HepG2 (cell line): ENCODE results near the gene SEMA3E. TPM values are rescaled to one million over a fixed set of nuclear protein-coding genes. Genes with fewer than 3 reads are reported as not detected.

Experiments
- ATAC-seq: fragments of 200-7000 bp; cut with Tn5 transposase; 3 replicates; pipeline ENCODE4 v1.9.1; 2020; ENCODE audit warnings: mild to moderate bottlenecking, moderate library complexity
- BruUV-seq: library from RNA; stranded (reverse); fragments of 400-500 nt; replicated peaks from 2 replicates; lab custom pipeline; 2021; lab: Mats Ljungman, UMichigan
- CTCF ChIA-PET: fragments of 300-600 bp; formaldehyde crosslinking; extraction: SDS; loops from one replicate; lab custom pipeline; 2021; ENCODE audit warnings: low total read pairs, inconsistent platforms, low intra/inter-chr PET ratio; lab: Yijun Ruan, JAX
- POLR2A ChIA-PET: fragments of 350-600 bp; sonication (Branson Sonifier 250); formaldehyde crosslinking; loops from one replicate; lab custom pipeline; 2020; ENCODE audit warnings: antibody characterized with exemption, inconsistent platforms; lab: Yijun Ruan, JAX
- DNase-seq: peaks from one replicate; pipeline ENCODE4 v3.0.0-alpha.2; 2015; ENCODE audit warnings: low spot score
- FAIRE-seq: peaks from 3 replicates; lab custom pipeline; 2011; peaks lifted over from hg19 to GRCh38; lab: Jason Lieb, UNC
- H2AFZ ChIP-seq: one replicate; pipeline ENCODE4 v1.6.1; 2011; ENCODE audit warnings: low read length, inconsistent platforms
- H3K27ac ChIP-seq: fragments of 300-600 bp; 3 replicates; pipeline ENCODE4 v1.8.0; 2011; ENCODE audit warnings: mixed run types, mild to moderate bottlenecking, mixed read lengths, low read length, inconsistent platforms; ENCODE audit not compliant: insufficient read depth; ENCODE audit errors: extremely low read length
- H3K27me3 ChIP-seq, 2 experiments: fragments of 200-600 bp in 1 of 2; 2 replicates in 1 of 2; 3 replicates in 1 of 2; pipeline versions ENCODE4 v1.6.0 to v1.8.0; 2011; ENCODE audit warnings: low read length in 2 of 2, mild to moderate bottlenecking in 2 of 2, moderate library complexity in 2 of 2, inconsistent platforms in 1 of 2; ENCODE audit not compliant: insufficient read depth in 2 of 2, control insufficient read depth in 1 of 2
- H3K36me3 ChIP-seq, 2 experiments: fragments of 200-600 bp in 1 of 2; replicated peaks in 1 of 2; 2 replicates in 1 of 2; 3 replicates in 1 of 2; pipeline versions ENCODE4 v1.5.1 to v1.8.0; 2011; ENCODE audit warnings: low read length in 2 of 2, inconsistent platforms in 1 of 2; ENCODE audit not compliant: insufficient read depth in 2 of 2, control insufficient read depth in 1 of 2
- H3K4me1 ChIP-seq: 2 replicates; pipeline ENCODE4 v1.5.1; 2012; ENCODE audit warnings: low read length, inconsistent platforms; ENCODE audit not compliant: insufficient read depth
- H3K4me2 ChIP-seq: 2 replicates; pipeline ENCODE4 v1.6.0; 2011; ENCODE audit warnings: low read depth, low read length, inconsistent platforms
- H3K4me3 ChIP-seq, 3 experiments: fragments of 200-600 bp in 1 of 3; sonication (generic), shearing (Covaris generic) in 1 of 3; replicated peaks in 1 of 3; 2 replicates each; pipeline ENCODE4 v1.5.1; 2011 to 2016; ENCODE audit warnings: low read length in 3 of 3, inconsistent platforms in 2 of 3, low read depth in 2 of 3, mild to moderate bottlenecking in 2 of 3, control low read depth in 1 of 3, mixed read lengths in 1 of 3; ENCODE audit not compliant: insufficient read depth in 1 of 3
- H3K79me2 ChIP-seq: one replicate; pipeline ENCODE4 v1.6.1; 2011; ENCODE audit warnings: low read length, inconsistent platforms; ENCODE audit not compliant: insufficient read depth
- H3K9ac ChIP-seq: 2 replicates; pipeline ENCODE4 v1.6.0; 2011; ENCODE audit warnings: mild to moderate bottlenecking, low read depth, low read length, inconsistent platforms; ENCODE audit not compliant: insufficient read depth
- H3K9me3 ChIP-seq: 2 replicates; pipeline ENCODE4 v1.5.1; 2012; ENCODE audit warnings: mild to moderate bottlenecking, low read length
- H4K20me1 ChIP-seq: 2 replicates; pipeline ENCODE4 v1.6.0; 2011; ENCODE audit warnings: inconsistent platforms, mild to moderate bottlenecking, low read length, moderate library complexity; ENCODE audit not compliant: insufficient read depth
- FOSL1 ChIP-seq: sonication (generic); formaldehyde crosslinking; IDR thresholded peaks from 2 replicates; pipeline ENCODE4 v1.9.0; 2021; ENCODE audit warnings: missing genetic modification reagents, borderline replicate concordance
- GFI1 ChIP-seq: sonication (generic); formaldehyde crosslinking; IDR thresholded peaks from 2 replicates; pipeline ENCODE4 v1.5.0; 2020; ENCODE audit warnings: missing genetic modification reagents, mild to moderate bottlenecking, borderline replicate concordance
- HMG20B ChIP-seq: conservative IDR thresholded peaks from 2 replicates; pipeline ENCODE4 v1.6.1; 2016; ENCODE audit warnings: missing genetic modification reagents, missing compliant biosample characterization
- MBNL3 ChIP-seq: fragments of 250-450 bp; sonication (Bioruptor Pico); conservative IDR thresholded peaks from 2 replicates; pipeline ENCODE4 v1.8.0; 2022; ENCODE audit warnings: mild to moderate bottlenecking, inconsistent platforms
- MED1 ChIP-seq: sonication (generic); formaldehyde crosslinking; IDR thresholded peaks from 2 replicates; pipeline ENCODE4 v1.4.0; 2020; ENCODE audit warnings: missing genetic modification reagents
- RFX5 ChIP-seq: IDR thresholded peaks from 2 replicates; pipeline ENCODE4 v1.6.1; 2011; ENCODE audit warnings: low read depth, low read length, improper control_type of control experiment
- SMAD9 ChIP-seq: sonication (generic); formaldehyde crosslinking; IDR thresholded peaks from 2 replicates; pipeline ENCODE4 v1.5.1; 2020; ENCODE audit warnings: mild to moderate bottlenecking, missing genetic modification reagents
- SP4 ChIP-seq: sonication (generic); formaldehyde crosslinking; IDR thresholded peaks from 2 replicates; pipeline ENCODE4 v1.8.1; 2023; ENCODE audit warnings: mild to moderate bottlenecking, missing genetic modification reagents
- TFDP2 ChIP-seq: sonication (generic); formaldehyde crosslinking; IDR thresholded peaks from 2 replicates; pipeline ENCODE4 v1.4.0; 2020; ENCODE audit warnings: missing genetic modification reagents
- TMF1 ChIP-seq: sonication (generic); formaldehyde crosslinking; IDR thresholded peaks from 2 replicates; pipeline ENCODE4 v1.8.1; 2022; ENCODE audit warnings: low read depth, missing genetic modification reagents
- ZBTB34 ChIP-seq: sonication (generic); formaldehyde crosslinking; IDR thresholded peaks from 2 replicates; pipeline ENCODE4 v1.8.0; 2022; ENCODE audit warnings: mild to moderate bottlenecking, missing genetic modification reagents
- ZNF510 ChIP-seq: sonication (generic); formaldehyde crosslinking; IDR thresholded peaks from 2 replicates; pipeline ENCODE4 v1.4.0; 2020; ENCODE audit warnings: low read depth, mild to moderate bottlenecking, missing genetic modification reagents
- ZNF549 ChIP-seq: sonication (generic); formaldehyde crosslinking; IDR thresholded peaks from 2 replicates; pipeline ENCODE4 v1.5.0; 2020; ENCODE audit warnings: missing genetic modification reagents
- ZNF75D ChIP-seq: sonication (generic); formaldehyde crosslinking; IDR thresholded peaks from 2 replicates; pipeline ENCODE4 v1.8.1; 2023; ENCODE audit warnings: missing genetic modification reagents, mild to moderate bottlenecking, borderline replicate concordance
- ZNF768 ChIP-seq: sonication (generic); formaldehyde crosslinking; IDR thresholded peaks from 2 replicates; pipeline ENCODE4 v1.4.0; 2020; ENCODE audit warnings: missing genetic modification reagents
- ZNF83 ChIP-seq: sonication (generic); formaldehyde crosslinking; IDR thresholded peaks from 2 replicates; pipeline ENCODE4 v1.4.0; 2020; ENCODE audit warnings: missing genetic modification reagents, mild to moderate bottlenecking, borderline replicate concordance
- WGBS: methylation state at CpG from one replicate; pipeline ENCODE4 v1.1.6; 2017; ENCODE audit warnings: low lambda C conversion rate; 5-methylcytosine and 5-hydroxymethylcytosine counted together
- in situ Hi-C: cut with HindIII; loops from 2 replicates; pipeline ENCODE4 v1.10.0; 2017; ENCODE audit warnings: low pct_unique_long_range_greater_than_20kb; ENCODE audit not compliant: extremely low pct_ligation_motif_present
- intact Hi-C: fragments of 100-400 bp; cut with micrococcal nuclease; formaldehyde crosslinking; loops from one replicate; pipeline ENCODE4 v1.10.0; 2022; ENCODE audit not compliant: unreplicated experiment
- polyA plus RNA-seq, 8 experiments: library from polyadenylated mRNA; depleted of rRNA in 3 of 8; stranded (reverse) in 7 of 8; unstranded in 1 of 8; fragments of >200 nt; fragmentation: Illumina TruSeq in 4 of 8; extraction: Trizol in 4 of 8; gene quantifications; 2 replicates each; pipeline versions ENCODE4 v1.2.1 to v1.2.3, GENCODE V29; 2011 to 2016; ENCODE audit warnings: low read depth in 4 of 8, missing spikeins in 1 of 8, mixed read lengths in 1 of 8; ENCODE audit not compliant: insufficient read depth in 1 of 8
- total RNA-seq, 5 experiments: library from RNA; depleted of rRNA; stranded (reverse); fragments of >200 nt; fragmentation: Illumina TruSeq; extraction: Trizol; gene quantifications; 2 replicates each; pipeline ENCODE4 v1.2.3, GENCODE V29; 2016; ENCODE audit warnings: low read depth in 1 of 5
- TF ChIP-seq, protein P1 (sequence below): sonication (generic); formaldehyde crosslinking; IDR thresholded peaks from 2 replicates; pipeline ENCODE4 v1.4.0; 2020; ENCODE audit warnings: missing genetic modification reagents

Gene SEMA3E
- total and polyA plus RNA-seq, 2 of the 13 experiments (the other 11 are each of a cell fraction or from before 2014, with no cell fraction given), result not detected

GRCh38 chr7:83419013-83419412, 229.9 kb downstream of the SEMA3E start:
- in situ Hi-C loops (no loop called here), intact Hi-C loops (no loop called here)
- WGBS, result 0% methylated on average over 1 of the region's 1 CpG
- CTCF ChIA-PET, result no interaction called here
- Histone ChIP-seq H3K36me3 (no peaks in the 10 kb centered on the region), H3K27ac (no peak overlapping the region), H2AFZ (no peak overlapping the region), H3K9me3 (no peaks in the 10 kb centered on the region), H3K9ac (no peak overlapping the region), H3K79me2 (no peaks in the 10 kb centered on the region), H4K20me1 (no peaks in the 10 kb centered on the region), H3K4me2 (no peak overlapping the region), H3K27me3 (no peaks in the 10 kb centered on the region), H3K4me3 (no peak overlapping the region), H3K4me1 (no peaks in the 10 kb centered on the region)
- DNase-seq (no peak), ATAC-seq (no peak), FAIRE-seq (no peak)
- TF ChIP-seq ZNF510 (no peak), MED1 (CRISPR knock-in tag) (no peak), ZBTB34 (CRISPR knock-in tag) (no peak), TFDP2 (no peak), ZNF75D (CRISPR knock-in tag) (no peak), SP4 (no peak), TMF1 (CRISPR knock-in tag) (no peak), SMAD9 (CRISPR knock-in tag) (no peak), HMG20B (no peak), RFX5 (no peak), MBNL3 (CRISPR knock-in tag) (no peak), ZNF768 (CRISPR knock-in tag) (no peak), ZNF549 (CRISPR knock-in tag) (no peak), ZNF83 (CRISPR knock-in tag) (no peak), GFI1 (CRISPR knock-in tag) (no peak), FOSL1 (CRISPR knock-in tag) (no peak)
- TF ChIP-seq, protein P1, sequence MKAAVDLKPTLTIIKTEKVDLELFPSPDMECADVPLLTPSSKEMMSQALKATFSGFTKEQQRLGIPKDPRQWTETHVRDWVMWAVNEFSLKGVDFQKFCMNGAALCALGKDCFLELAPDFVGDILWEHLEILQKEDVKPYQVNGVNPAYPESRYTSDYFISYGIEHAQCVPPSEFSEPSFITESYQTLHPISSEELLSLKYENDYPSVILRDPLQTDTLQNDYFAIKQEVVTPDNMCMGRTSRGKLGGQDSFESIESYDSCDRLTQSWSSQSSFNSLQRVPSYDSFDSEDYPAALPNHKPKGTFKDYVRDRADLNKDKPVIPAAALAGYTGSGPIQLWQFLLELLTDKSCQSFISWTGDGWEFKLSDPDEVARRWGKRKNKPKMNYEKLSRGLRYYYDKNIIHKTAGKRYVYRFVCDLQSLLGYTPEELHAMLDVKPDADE (CRISPR knock-in tag), result no peak
- BruUV-seq, result no TSS peak
- POLR2A ChIA-PET, result no interaction called here
